GM13977 (cell line): ENCODE measurements around the gene HM13.
"Not testable (repeated sequence)": the region's sequence is repeated elsewhere in the genome, so short reads cannot be mapped to it uniquely, and the experiment has no call there.

Experiments
- DNase-seq: peaks from one replicate; pipeline ENCODE4 v3.0.0; 2012; ENCODE audit warnings: low spot score
- in situ Hi-C: fragments of 300-500 bp; cut with MboI; formaldehyde crosslinking; loops from one replicate; pipeline ENCODE4 v1.12.0; 2022; ENCODE audit warnings: low sequenced_read_pairs, low pct_unique_long_range_greater_than_20kb, mixed read lengths, inconsistent platforms; ENCODE audit not compliant: unreplicated experiment
- TF ChIP-seq, protein P1 (sequence below): IDR thresholded peaks from 2 replicates; pipeline ENCODE4 v1.5.1; 2012; ENCODE audit warnings: mild to moderate bottlenecking, control low read depth; ENCODE audit not compliant: insufficient read depth; ENCODE audit errors: extremely low read depth, missing control alignments

Gene HM13

DNA sequence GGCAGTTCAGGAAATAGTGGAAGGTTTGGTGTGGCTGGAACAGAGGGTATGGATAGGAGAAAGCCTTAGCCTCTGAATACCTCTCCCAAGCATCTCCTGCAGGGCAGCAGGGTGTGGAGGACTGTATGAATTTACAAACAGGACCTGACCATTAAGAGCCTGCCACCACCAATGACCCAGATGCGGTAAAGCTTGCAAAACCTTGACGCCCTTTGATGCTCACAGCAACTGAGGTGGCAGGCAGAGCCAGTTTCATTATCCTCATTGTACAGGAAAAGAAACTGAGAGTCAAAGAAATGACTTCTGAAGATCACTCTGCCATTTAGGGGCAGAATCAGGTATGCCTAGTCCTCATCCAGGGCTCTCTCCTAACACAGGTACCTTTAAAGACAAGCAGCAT lies 2.4 kb downstream of the HM13 start:
- in situ Hi-C loops: no loop called here
- no peak for DNase-seq
- TF ChIP-seq, protein P1, sequence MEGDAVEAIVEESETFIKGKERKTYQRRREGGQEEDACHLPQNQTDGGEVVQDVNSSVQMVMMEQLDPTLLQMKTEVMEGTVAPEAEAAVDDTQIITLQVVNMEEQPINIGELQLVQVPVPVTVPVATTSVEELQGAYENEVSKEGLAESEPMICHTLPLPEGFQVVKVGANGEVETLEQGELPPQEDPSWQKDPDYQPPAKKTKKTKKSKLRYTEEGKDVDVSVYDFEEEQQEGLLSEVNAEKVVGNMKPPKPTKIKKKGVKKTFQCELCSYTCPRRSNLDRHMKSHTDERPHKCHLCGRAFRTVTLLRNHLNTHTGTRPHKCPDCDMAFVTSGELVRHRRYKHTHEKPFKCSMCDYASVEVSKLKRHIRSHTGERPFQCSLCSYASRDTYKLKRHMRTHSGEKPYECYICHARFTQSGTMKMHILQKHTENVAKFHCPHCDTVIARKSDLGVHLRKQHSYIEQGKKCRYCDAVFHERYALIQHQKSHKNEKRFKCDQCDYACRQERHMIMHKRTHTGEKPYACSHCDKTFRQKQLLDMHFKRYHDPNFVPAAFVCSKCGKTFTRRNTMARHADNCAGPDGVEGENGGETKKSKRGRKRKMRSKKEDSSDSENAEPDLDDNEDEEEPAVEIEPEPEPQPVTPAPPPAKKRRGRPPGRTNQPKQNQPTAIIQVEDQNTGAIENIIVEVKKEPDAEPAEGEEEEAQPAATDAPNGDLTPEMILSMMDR: no peak

GRCh38 chr20:31517373-31517772 lies 3.1 kb downstream of the HM13 start:
- in situ Hi-C loops: no loop called here
- no peak for DNase-seq
- TF ChIP-seq, protein P1: no peak

GRCh38 chr20:31521267-31521666 lies 7.0 kb downstream of the HM13 start:
- in situ Hi-C loops, DNase-seq: not testable (repeated sequence)

DNA sequence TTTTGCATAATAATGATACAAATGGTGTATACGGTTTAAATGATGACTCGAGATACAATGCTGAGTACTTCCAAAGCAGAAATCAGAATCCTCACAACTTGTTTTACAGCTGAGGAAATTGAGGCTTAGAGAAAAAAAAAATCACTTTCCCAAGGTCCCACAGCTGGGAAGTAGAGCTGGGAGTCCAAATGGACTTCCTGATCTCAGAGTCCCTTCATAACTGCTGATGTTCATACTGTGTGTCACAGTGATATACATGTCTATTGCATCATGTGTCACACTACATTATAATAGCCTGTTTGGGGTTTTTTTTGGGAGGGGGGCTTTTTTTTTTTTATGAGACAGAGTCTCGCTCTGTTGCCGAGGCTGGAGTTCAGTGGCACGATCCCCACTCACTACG lies 8.5 kb downstream of the HM13 start:
- in situ Hi-C loops: no loop called here
- TF ChIP-seq, protein P1: no peak
- DNase-seq: no peak

GRCh38 chr20:31523361-31524283 lies 9.4 kb downstream of the HM13 start:
- in situ Hi-C loops: no loop called here
- TF ChIP-seq, protein P1: no peak
- DNase-seq: no peak

DNA sequence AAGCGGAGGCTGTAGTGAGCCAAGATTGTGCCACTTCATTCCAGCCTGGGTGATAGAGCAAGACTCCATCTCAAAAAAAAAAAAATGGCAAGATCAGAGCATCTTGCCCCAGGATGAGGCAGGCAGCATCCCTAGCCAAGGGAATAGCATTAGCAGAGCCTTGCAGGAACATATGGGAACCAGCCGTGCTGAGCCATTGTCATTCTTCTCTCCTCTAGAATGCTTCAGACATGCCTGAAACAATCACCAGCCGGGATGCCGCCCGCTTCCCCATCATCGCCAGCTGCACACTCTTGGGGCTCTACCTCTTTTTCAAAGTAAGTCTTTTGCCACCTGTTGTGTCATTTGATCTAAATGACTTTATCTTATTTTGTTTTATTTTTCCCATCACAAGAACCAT lies 13.0 kb downstream of the HM13 start:
- TF ChIP-seq, protein P1: no peak
- in situ Hi-C loops: no loop called here
- DNase-seq: no peak

GRCh38 chr20:31535298-31535697 lies 21.1 kb downstream of the HM13 start:
- TF ChIP-seq, protein P1: no peak
- DNase-seq: no peak
- in situ Hi-C loops: no loop called here
